ENCODE data around the gene MSX2. TPM values are rescaled to one million over a fixed set of nuclear protein-coding genes. Genes with fewer than 3 reads are reported as not detected.

MSX2 gene

DNA sequence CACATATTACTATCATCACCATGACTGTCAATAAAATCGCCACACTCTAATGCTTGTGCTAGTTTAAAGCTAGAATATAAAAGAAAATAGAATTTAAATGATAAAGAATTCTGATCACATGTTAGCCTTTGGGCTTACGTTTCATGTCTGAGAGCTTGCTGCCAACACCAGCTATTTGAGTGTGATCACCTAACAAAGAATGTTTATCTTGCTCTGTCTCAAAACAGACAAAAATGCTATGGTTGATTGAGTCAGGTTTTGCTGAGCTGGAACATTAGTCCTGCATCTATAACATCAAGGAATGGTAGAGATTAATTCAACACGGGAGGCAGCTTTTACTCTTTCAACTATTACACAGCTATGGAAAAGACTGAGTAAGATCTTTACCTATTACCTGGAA lies 50.7 kb downstream of the MSX2 start:
- H3K14ac ChIP-seq (ENCODE audit: low read length in 2 of 2): no peak overlapping the region
- no peak overlapping the region for H3K4me3 ChIP-seq (ENCODE audit: insufficient read depth in 1 of 2, low read depth in 1 of 2, low read length in 2 of 2)
- H2BK120ac ChIP-seq (ENCODE audit: low read depth, low read length): no peak overlapping the region
- H3K9ac ChIP-seq (ENCODE audit: low read length): no peak overlapping the region
- H3K27ac ChIP-seq (ENCODE audit: low read length, poor library complexity, severe bottlenecking): no peak overlapping the region
- H3K23ac ChIP-seq (ENCODE audit: low read length in 2 of 2): no peak overlapping the region
- H3K36me3 ChIP-seq (ENCODE audit: control insufficient read depth in 1 of 2, insufficient read depth in 2 of 2, low read depth in 1 of 2, low read length in 2 of 2): no peaks in the 10 kb centered on the region
- H4K8ac ChIP-seq (ENCODE audit: low read length): no peak overlapping the region
- H3K27me3 ChIP-seq (ENCODE audit: control insufficient read depth in 1 of 2, insufficient read depth in 1 of 2, low read length in 2 of 2): peaks cover 0 to 42% of the 10 kb centered on the region in 2 experiments
- H3K18ac ChIP-seq (ENCODE audit: low read depth in 1 of 2, low read length in 2 of 2): no peak overlapping the region
- H2AK5ac ChIP-seq (ENCODE audit: low read length, severe bottlenecking): no peak overlapping the region
- no peak overlapping the region for H2BK5ac ChIP-seq (ENCODE audit: low read depth, low read length, poor library complexity, severe bottlenecking)
- H4K91ac ChIP-seq (ENCODE audit: low read length): no peak overlapping the region
- H3K4ac ChIP-seq (ENCODE audit: low read depth in 1 of 2, low read length in 2 of 2): no peak overlapping the region
- 80% methylated on average over 1 of the region's 3 CpGs for WGBS
- H3K79me1 ChIP-seq (replicated peaks; ENCODE audit: low read length, poor library complexity, severe bottlenecking): no peaks in the 10 kb centered on the region
- no peaks in the 10 kb centered on the region for H3K9me3 ChIP-seq (ENCODE audit: control insufficient read depth, low read length)
- H3K4me1 ChIP-seq (ENCODE audit: control insufficient read depth, insufficient read depth, low read depth, low read length): no peaks in the 10 kb centered on the region
- H2BK12ac ChIP-seq (ENCODE audit: low read length in 2 of 2): no peak overlapping the region
- no peak overlapping the region for H3K4me2 ChIP-seq (ENCODE audit: low read length, poor library complexity, severe bottlenecking)
- H2BK15ac ChIP-seq (ENCODE audit: low read depth, poor library complexity, severe bottlenecking): no peak overlapping the region
- no peak for DNase-seq
- H2AFZ ChIP-seq (ENCODE audit: low read depth, low read length): no peak overlapping the region

DNA sequence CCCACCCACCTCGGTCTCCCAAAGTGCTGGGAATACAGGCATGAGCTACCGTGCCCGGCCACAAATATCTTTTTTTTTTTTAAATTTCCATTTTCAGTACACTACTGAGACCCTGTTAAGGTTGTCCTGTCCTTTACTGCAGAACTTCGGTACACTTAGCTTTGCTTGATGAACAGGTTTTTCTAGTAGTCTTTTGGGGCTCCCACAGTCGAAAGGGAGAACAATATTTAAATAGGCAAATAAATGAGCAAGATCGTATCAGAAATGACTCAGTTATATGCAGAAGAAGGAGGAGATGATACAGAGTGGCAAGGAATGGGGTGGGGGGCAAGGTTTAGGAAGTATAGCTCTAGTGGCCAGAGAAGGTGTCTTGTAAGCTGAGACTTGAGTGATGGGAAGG lies 52.7 kb downstream of the MSX2 start:
- no peak overlapping the region for H3K4ac ChIP-seq (ENCODE audit: low read depth in 1 of 2, low read length in 2 of 2)
- H3K9ac ChIP-seq (ENCODE audit: low read length): no peak overlapping the region
- no peak for DNase-seq
- no peak overlapping the region for H3K14ac ChIP-seq (ENCODE audit: low read length in 2 of 2)
- H2BK120ac ChIP-seq (ENCODE audit: low read depth, low read length): no peak overlapping the region
- no peaks in the 10 kb centered on the region for H3K4me1 ChIP-seq (ENCODE audit: control insufficient read depth, insufficient read depth, low read depth, low read length)
- no peaks in the 10 kb centered on the region for H3K79me1 ChIP-seq (replicated peaks; ENCODE audit: low read length, poor library complexity, severe bottlenecking)
- WGBS: 92% methylated on average over 6 of the region's 6 CpGs
- no peak overlapping the region for H2AFZ ChIP-seq (ENCODE audit: low read depth, low read length)
- no peak overlapping the region for H3K27ac ChIP-seq (ENCODE audit: low read length, poor library complexity, severe bottlenecking)
- no peak overlapping the region for H4K8ac ChIP-seq (ENCODE audit: low read length)
- no peak overlapping the region for H2BK12ac ChIP-seq (ENCODE audit: low read length in 2 of 2)
- no peak overlapping the region for H3K4me2 ChIP-seq (ENCODE audit: low read length, poor library complexity, severe bottlenecking)
- H2BK15ac ChIP-seq (ENCODE audit: low read depth, poor library complexity, severe bottlenecking): no peak overlapping the region
- H2AK5ac ChIP-seq (ENCODE audit: low read length, severe bottlenecking): no peak overlapping the region
- H3K9me3 ChIP-seq (ENCODE audit: control insufficient read depth, low read length): no peaks in the 10 kb centered on the region
- no peak overlapping the region for H4K91ac ChIP-seq (ENCODE audit: low read length)
- no peaks in the 10 kb centered on the region for H3K36me3 ChIP-seq (ENCODE audit: control insufficient read depth in 1 of 2, insufficient read depth in 2 of 2, low read depth in 1 of 2, low read length in 2 of 2)
- H3K4me3 ChIP-seq (ENCODE audit: insufficient read depth in 1 of 2, low read depth in 1 of 2, low read length in 2 of 2): no peak overlapping the region
- H3K27me3 ChIP-seq (ENCODE audit: control insufficient read depth in 1 of 2, insufficient read depth in 1 of 2, low read length in 2 of 2): peaks cover 0 to 33% of the 10 kb centered on the region in 2 experiments
- H2BK5ac ChIP-seq (ENCODE audit: low read depth, low read length, poor library complexity, severe bottlenecking): no peak overlapping the region
- no peak overlapping the region for H3K23ac ChIP-seq (ENCODE audit: low read length in 2 of 2)
- no peak overlapping the region for H3K18ac ChIP-seq (ENCODE audit: low read depth in 1 of 2, low read length in 2 of 2)

DNA sequence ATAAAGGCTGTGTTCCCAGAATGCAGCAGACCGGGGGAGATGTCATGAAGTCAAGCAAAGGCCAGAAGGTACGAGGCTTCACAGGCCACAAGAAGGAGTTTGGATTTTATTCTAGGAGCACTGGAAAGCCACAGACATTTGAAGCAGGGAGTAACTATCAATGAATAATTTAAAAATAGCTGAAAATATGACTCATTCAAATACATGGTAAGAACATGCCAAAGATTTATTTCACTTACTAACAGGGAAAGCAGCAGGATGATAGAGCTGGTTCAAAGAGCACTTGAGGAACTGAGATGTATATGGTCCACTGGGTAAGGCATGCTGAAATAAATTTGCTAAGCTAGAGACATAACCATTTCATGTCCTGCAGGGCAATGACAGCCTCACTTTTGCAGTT lies 53.2 kb downstream of the MSX2 start:
- Histone ChIP-seq H2AFZ (ENCODE audit: low read depth, low read length) (no peak overlapping the region), H3K9ac (ENCODE audit: low read length) (no peak overlapping the region)
- WGBS: 63% methylated on average over 2 of the region's 2 CpGs

More for the DNA sequence above, 53.2 kb downstream of the MSX2 start:
- no peak overlapping the region for H2BK120ac ChIP-seq (ENCODE audit: low read depth, low read length)
- no peak for DNase-seq
- no peaks in the 10 kb centered on the region for H3K79me1 ChIP-seq (replicated peaks; ENCODE audit: low read length, poor library complexity, severe bottlenecking)
- H2AK5ac ChIP-seq (ENCODE audit: low read length, severe bottlenecking): no peak overlapping the region
- H4K91ac ChIP-seq (ENCODE audit: low read length): no peak overlapping the region
- H3K4me2 ChIP-seq (ENCODE audit: low read length, poor library complexity, severe bottlenecking): no peak overlapping the region
- H3K4ac ChIP-seq (ENCODE audit: low read depth in 1 of 2, low read length in 2 of 2): no peak overlapping the region
- H3K4me3 ChIP-seq (ENCODE audit: insufficient read depth in 1 of 2, low read depth in 1 of 2, low read length in 2 of 2): no peak overlapping the region
- H4K8ac ChIP-seq (ENCODE audit: low read length): no peak overlapping the region
- peaks cover 0 to 30% of the 10 kb centered on the region in 2 experiments for H3K27me3 ChIP-seq (ENCODE audit: control insufficient read depth in 1 of 2, insufficient read depth in 1 of 2, low read length in 2 of 2)
- no peaks in the 10 kb centered on the region for H3K36me3 ChIP-seq (ENCODE audit: control insufficient read depth in 1 of 2, insufficient read depth in 2 of 2, low read depth in 1 of 2, low read length in 2 of 2)
- H2BK15ac ChIP-seq (ENCODE audit: low read depth, poor library complexity, severe bottlenecking): no peak overlapping the region
- H3K4me1 ChIP-seq (ENCODE audit: control insufficient read depth, insufficient read depth, low read depth, low read length): no peaks in the 10 kb centered on the region
- no peak overlapping the region for H3K14ac ChIP-seq (ENCODE audit: low read length in 2 of 2)
- H3K18ac ChIP-seq (ENCODE audit: low read depth in 1 of 2, low read length in 2 of 2): no peak overlapping the region
- no peaks in the 10 kb centered on the region for H3K9me3 ChIP-seq (ENCODE audit: control insufficient read depth, low read length)
- no peak overlapping the region for H2BK5ac ChIP-seq (ENCODE audit: low read depth, low read length, poor library complexity, severe bottlenecking)
- H3K27ac ChIP-seq (ENCODE audit: low read length, poor library complexity, severe bottlenecking): no peak overlapping the region
- H3K23ac ChIP-seq (ENCODE audit: low read length in 2 of 2): no peak overlapping the region
- H2BK12ac ChIP-seq (ENCODE audit: low read length in 2 of 2): no peak overlapping the region

Small RNAs within 50 kb of the gene (small RNA-seq; reads per million reads assigned to genes)
- not detected for gene MIR4634 (ENCODE audit: low read depth)

Data from mesenchymal stem cell (in vitro differentiated cells and primary cell).